T47D (cell line): ENCODE measurements around the gene SHISA4.

Source experiments
- DNase-seq, 2 experiments: peaks; one replicate each; pipeline versions ENCODE4 v3.0.0 to v3.0.0-alpha.2; 2011 to 2012; ENCODE audit warnings: low read depth in 1 of 2, low spot score in 1 of 2
- JUND ChIP-seq: IDR thresholded peaks from 2 replicates; pipeline ENCODE4 v1.6.1; 2012; ENCODE audit warnings: low read depth
- in situ Hi-C: cut with HindIII; loops from 2 replicates; pipeline ENCODE4 v1.10.0; 2016; ENCODE audit warnings: low sequenced_read_pairs, low pct_unique_long_range_greater_than_20kb

Gene SHISA4

GRCh38 chr1:201886103-201886885, 2.4 kb upstream of the SHISA4 start:
- in situ Hi-C loops: no loop called here
- no peak for TF ChIP-seq JUND
- no peak for DNase-seq

DNA sequence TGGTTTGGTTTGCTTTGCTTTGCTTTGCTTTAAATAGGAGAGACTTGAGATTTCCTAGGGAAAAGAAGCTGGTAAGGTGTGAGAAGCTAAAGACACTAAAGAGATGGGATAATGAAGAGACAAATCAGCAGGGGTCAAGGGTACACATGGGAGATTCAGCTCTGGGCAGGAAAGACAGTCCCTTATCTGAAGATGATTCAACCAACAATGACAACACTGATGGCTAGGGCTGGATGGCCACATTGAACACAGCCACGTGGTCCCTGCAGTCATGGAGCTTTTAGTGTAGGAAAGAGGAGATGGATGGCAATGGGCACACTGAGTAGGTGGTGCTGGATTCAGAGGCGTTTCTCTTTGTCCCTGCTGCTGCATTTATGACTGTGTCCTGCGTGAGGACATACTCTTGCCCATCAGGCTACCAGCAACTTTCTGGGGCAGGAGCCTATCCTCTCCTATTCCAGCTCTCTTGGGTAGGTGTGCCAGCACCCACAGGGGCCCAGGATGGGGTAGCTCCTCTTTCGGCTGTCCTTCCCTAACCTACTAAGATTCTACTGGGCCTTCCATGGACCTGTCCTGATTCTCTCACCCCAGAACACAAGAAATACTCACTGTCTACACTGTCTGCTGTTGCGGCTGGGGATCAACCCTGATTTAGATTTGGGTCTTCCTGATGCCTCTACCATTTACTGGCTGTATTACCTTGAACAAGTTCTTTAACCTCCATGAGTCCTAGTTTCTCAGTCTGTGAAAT, 1.4 kb upstream of the SHISA4 start:
- in situ Hi-C loops: no loop called here
- DNase-seq: no peak
- no peak for TF ChIP-seq JUND

DNA sequence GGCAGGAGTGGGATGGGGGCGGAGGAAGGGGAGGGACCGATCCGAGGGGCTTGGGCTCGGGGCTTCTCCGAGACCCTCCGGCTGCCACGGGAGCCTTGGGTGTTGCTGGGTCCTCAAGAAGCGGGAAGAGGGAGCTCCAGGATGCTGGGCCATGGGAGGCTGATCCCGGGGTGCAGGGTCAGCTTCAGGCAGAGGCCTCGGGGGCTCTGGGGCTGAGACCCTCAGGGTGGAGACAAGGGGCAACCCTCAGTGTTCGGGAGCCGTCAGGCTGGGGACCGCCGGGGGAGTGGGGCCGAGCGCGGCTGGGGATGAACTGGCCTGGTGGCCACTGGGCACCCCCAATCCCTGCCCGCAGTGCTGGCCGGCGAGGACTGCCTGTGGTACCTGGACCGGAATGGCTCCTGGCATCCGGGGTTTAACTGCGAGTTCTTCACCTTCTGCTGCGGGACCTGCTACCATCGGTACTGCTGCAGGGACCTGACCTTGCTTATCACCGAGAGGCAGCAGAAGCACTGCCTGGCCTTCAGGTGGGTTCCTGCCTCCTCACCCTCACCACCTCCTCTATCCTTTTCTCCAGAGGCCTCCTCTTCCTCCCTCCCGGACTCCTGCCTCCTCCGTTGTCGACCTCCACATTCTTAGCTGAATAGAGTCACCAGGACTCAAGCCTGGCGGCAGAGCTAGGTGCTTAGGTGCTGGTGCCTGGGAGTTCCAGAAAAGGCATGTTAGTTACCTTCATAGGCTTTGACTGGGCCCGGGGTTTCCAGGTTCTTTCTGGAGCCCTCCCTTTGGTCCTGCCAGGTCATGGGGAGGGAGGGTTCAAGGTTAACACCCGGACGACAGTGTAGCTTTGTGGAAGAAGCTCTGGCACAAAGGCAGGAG, 631 bp downstream of the SHISA4 start:
- TF ChIP-seq JUND: no peak
- in situ Hi-C loops: no loop called here
- DNase-seq: no peak

GRCh38 chr1:201890223-201890622, 1.5 kb downstream of the SHISA4 start:
- in situ Hi-C loops: no loop called here
- no peak for DNase-seq
- no peak for TF ChIP-seq JUND

DNA sequence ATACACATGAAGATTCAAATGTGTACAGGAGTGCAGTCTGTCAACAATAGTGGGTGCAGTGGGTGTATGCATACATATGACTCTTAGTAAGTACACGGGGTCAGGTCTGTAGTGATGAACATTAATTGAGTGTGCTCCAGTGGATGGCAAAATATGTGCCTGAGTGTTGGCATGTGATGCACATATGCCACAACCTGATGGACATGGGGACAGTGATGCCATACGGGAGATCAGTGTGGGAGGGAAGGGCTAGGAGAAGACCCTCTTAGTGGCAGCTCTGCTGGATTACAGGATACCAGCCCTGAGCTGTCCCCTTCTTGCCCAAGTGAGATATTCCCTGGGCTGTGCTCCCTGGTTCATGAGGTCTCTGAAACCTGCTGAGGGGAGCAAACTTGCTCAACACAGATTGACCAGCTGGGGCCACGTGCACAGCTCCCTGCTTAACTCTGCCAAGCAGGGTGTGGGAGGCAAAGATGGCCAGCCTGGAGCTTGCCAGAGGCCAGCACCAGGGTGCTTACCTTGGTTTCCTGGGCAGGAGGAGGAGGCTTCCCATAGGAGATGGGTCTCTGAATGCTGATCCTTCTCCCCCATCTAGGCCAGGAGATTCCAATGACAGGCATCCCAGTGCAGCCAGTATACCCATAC, 2.2 kb downstream of the SHISA4 start:
- DNase-seq: no peak
- no peak for TF ChIP-seq JUND
- in situ Hi-C loops: no loop called here

DNA sequence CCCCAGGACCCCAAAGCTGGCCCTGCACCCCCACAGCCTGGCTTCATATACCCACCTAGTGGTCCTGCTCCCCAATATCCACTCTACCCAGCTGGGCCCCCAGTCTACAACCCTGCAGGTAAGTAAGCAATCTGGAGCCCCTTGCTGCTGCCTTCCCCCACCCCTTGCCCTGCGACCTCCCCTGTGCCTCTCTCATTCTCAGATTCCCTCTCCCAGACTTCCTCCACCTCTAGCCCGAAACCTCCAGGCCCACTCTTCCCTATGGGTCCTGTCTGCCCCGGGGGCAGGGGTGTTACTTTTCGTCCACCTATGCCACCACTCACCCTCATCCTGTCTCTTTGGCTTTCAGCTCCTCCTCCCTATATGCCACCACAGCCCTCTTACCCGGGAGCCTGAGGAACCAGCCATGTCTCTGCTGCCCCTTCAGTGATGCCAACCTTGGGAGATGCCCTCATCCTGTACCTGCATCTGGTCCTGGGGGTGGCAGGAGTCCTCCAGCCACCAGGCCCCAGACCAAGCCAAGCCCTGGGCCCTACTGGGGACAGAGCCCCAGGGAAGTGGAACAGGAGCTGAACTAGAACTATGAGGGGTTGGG, 2.9 kb downstream of the SHISA4 start:
- in situ Hi-C loops: no loop called here
- DNase-seq: no peak
- no peak for TF ChIP-seq JUND

GRCh38 chr1:201892211-201892610, 3.5 kb downstream of the SHISA4 start:
- DNase-seq: no peak
- in situ Hi-C loops: no loop called here
- TF ChIP-seq JUND: no peak

GRCh38 chr1:201893431-201893830, 4.7 kb downstream of the SHISA4 start:
- in situ Hi-C loops: no loop called here
- no peak for DNase-seq
- TF ChIP-seq JUND: no peak

DNA sequence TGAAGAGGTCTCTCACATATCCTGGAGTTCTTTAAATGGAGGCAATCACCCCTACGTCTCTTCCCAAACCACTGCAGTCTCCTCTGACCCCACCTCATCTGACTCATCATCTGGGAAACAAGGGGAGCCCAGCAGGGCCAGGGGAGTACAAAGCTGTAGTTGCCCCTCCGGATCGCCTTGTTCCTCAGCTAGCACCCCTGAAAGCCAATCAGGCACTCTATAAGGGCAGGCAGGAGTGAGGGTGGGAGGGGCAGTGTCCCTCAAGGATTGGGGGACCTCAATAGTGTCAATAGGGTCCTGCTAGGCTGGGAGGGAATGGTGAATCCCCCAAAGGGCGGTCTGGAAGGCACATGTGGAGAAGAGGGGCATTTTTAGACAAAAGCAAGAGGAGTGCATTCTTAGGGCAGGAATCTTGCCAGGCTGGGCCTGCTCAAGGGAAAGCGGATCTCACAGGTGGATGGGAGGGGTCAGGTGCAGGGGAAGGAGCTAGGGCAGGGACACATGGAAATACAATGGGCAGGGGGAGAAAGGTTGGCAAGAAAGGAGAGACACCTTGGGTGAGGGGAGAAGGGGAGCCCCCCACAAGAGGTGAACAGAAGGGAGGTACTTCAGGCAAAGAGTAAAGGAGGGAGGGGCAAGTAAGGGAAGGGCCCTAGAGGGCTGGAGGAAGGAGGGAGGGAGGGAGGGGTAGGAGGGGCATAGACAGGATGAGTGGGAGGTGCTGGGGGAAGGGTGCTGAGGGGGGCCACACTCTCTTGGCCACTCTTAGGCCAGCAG, 5.8 kb downstream of the SHISA4 start:
- no peak for TF ChIP-seq JUND
- in situ Hi-C loops: no loop called here
- no peak for DNase-seq

GRCh38 chr1:201895120-201895665, 6.5 kb downstream of the SHISA4 start:
- no peak for DNase-seq
- TF ChIP-seq JUND: no peak
- in situ Hi-C loops: no loop called here

DNA sequence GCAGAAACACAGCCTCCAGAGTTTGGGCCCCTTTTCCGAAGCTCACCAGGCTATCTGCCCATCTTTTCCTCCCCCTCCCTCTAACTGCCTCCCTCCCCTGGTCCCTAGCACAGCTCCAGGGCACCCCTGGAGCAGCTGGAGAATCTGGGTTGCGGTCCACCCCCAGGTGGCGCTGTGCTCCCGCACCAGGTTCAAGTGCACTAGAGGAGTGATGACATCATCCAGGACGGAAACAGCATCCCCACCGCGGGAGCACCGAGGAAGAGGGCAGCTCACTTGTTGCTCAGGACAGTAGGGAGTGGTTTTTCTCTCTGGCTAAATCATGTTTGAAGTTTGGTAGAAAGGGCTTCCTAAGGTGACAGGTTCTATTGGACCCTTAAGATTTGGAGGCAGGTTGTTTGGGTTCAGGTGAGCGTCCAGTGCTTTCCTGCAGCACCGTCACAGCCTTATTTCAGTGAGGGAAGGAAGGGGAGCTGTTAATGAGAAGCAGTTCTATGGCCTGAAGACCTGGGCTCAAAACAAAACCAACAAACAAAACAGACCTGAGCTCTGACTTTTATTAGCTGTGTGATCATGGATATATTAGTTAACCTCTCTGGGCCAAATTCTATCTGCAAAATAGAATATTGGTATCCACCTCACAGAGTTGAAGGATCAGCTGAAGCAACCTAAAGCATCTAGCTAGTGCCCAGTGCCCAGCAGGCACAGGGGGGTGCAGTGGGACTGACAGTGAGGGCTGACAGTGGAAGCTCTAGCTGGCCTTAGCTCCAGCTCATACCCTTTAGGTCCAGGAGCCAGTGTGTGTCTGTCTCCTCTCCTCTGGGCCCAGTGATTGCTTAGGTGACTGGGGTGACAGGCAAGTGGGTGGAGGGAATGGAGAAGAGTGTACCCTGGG, 7.5 kb downstream of the SHISA4 start:
- no peak for TF ChIP-seq JUND
- peak; percentile 79 to 90 for DNase-seq
- in situ Hi-C loops: no loop called here
